ENCODE measurements around the gene RNF186.

DNA sequence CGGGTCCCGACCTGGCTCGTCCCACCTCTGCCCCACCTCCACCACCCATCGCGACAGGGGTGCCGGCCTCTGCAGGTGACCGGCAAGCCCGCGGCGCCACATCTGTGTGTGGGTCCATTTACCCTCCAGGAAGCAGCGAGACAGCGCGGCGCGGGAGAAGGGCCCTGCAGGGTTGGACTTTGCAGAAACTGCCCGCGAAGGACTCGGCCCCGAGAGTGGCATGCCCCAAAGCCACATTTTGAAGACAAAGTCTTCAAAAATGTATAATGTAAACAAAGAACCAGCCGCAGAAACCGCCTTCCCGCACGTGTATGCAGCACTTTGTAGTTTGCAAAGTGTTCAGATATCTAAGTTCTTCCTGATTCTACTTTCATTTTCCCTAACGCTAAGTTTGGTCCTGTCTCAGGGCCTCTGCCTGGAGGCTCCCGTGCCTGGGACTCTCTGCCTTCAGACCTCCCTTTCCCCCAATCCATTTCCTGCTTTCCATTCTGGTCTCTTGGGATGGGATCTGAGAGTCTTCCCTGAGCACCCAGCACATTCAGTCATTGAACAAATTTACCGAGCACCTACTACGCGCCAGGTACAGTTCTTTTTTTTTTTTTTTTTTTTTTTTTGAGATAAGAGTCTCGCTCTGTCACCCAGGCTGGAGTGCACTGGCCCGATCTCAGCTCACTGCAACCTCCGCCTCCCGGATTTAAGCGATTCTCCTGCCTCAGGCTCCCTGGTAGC lies 14.8 kb downstream of the RNF186 start:
- no peak for TF ChIP-seq ZFP3 (CRISPR knock-in tag; IDR thresholded peaks at IDR 0.05)
- no peak for TF ChIP-seq TOX (CRISPR knock-in tag; IDR thresholded peaks at IDR 0.05; ENCODE audit: borderline replicate concordance)
- TF ChIP-seq ZFP30 (CRISPR knock-in tag; IDR thresholded peaks at IDR 0.05), result no peak
- no peak for TF ChIP-seq RARB (CRISPR knock-in tag; IDR thresholded peaks at IDR 0.05)
- TF ChIP-seq, protein P1, sequence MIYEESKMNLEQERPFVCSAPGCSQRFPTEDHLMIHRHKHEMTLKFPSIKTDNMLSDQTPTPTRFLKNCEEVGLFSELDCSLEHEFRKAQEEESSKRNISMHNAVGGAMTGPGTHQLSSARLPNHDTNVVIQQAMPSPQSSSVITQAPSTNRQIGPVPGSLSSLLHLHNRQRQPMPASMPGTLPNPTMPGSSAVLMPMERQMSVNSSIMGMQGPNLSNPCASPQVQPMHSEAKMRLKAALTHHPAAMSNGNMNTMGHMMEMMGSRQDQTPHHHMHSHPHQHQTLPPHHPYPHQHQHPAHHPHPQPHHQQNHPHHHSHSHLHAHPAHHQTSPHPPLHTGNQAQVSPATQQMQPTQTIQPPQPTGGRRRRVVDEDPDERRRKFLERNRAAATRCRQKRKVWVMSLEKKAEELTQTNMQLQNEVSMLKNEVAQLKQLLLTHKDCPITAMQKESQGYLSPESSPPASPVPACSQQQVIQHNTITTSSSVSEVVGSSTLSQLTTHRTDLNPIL (CRISPR knock-in tag; IDR thresholded peaks at IDR 0.05; ENCODE audit: low read depth), result no peak
- TF ChIP-seq GLIS3 (CRISPR knock-in tag; IDR thresholded peaks at IDR 0.05), result no peak
- TF ChIP-seq, protein P2, sequence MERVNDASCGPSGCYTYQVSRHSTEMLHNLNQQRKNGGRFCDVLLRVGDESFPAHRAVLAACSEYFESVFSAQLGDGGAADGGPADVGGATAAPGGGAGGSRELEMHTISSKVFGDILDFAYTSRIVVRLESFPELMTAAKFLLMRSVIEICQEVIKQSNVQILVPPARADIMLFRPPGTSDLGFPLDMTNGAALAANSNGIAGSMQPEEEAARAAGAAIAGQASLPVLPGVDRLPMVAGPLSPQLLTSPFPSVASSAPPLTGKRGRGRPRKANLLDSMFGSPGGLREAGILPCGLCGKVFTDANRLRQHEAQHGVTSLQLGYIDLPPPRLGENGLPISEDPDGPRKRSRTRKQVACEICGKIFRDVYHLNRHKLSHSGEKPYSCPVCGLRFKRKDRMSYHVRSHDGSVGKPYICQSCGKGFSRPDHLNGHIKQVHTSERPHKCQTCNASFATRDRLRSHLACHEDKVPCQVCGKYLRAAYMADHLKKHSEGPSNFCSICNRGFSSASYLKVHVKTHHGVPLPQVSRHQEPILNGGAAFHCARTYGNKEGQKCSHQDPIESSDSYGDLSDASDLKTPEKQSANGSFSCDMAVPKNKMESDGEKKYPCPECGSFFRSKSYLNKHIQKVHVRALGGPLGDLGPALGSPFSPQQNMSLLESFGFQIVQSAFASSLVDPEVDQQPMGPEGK (CRISPR knock-in tag; IDR thresholded peaks at IDR 0.05; ENCODE audit: borderline replicate concordance), result no peak
- TF ChIP-seq ESRRG (CRISPR knock-in tag; IDR thresholded peaks at IDR 0.05), result no peak
- no peak for TF ChIP-seq ZC3H10 (CRISPR knock-in tag; IDR thresholded peaks at IDR 0.05)

All from SK-N-SH treated with all-trans-retinoic acid at 6 μM for 48 hours (cell line).